Neural cell (in vitro differentiated cells): Measurements from ENCODE around the gene RFPL2. TPM values are rescaled to one million over a fixed set of nuclear protein-coding genes. Genes with fewer than 3 reads are reported as not detected.
"Not testable (repeated sequence)": the region's sequence is repeated elsewhere in the genome, so short reads cannot be mapped to it uniquely, and the experiment has no call there.

Experiments used
- H2AFZ ChIP-seq: fragments of 200-600, 300-800 bp; sonication (generic), shearing (Covaris generic); 2 replicates; pipeline ENCODE4 v1.6.0; 2014; ENCODE audit warnings: low read depth, mild to moderate bottlenecking, antibody characterized with exemption, low read length, moderate library complexity
- H3F3A ChIP-seq: fragments of 200-600 bp; shearing (Covaris generic); 2 replicates; pipeline ENCODE4 v1.6.1; 2016; ENCODE audit warnings: mild to moderate bottlenecking, moderate library complexity, mixed read lengths, antibody characterized with exemption, low read length; ENCODE audit not compliant: insufficient read depth, poor library complexity, severe bottlenecking
- H3K27ac ChIP-seq: fragments of 200-600, 300-800 bp; sonication (generic), shearing (Covaris generic); 2 replicates; pipeline ENCODE4 v1.5.1; 2014; ENCODE audit warnings: mild to moderate bottlenecking, low read length, moderate library complexity
- H3K27me3 ChIP-seq: fragments of 300-800, 200-600 bp; sonication (generic), shearing (Covaris generic); 2 replicates; pipeline ENCODE4 v1.6.0; 2014; ENCODE audit warnings: mild to moderate bottlenecking, low read depth, low read length, moderate library complexity; ENCODE audit not compliant: insufficient read depth
- H3K36me3 ChIP-seq: fragments of 300-800, 200-600 bp; sonication (generic), shearing (Covaris generic); 2 replicates; pipeline ENCODE4 v1.5.1; 2014; ENCODE audit warnings: mild to moderate bottlenecking, antibody characterized with exemption, low read length, moderate library complexity; ENCODE audit not compliant: insufficient read depth
- H3K4me2 ChIP-seq: fragments of 300-800, 200-600 bp; sonication (generic), shearing (Covaris generic); 2 replicates; pipeline ENCODE4 v1.6.0; 2014; ENCODE audit warnings: mild to moderate bottlenecking, low read length
- H3K4me3 ChIP-seq: fragments of 300-800, 200-600 bp; sonication (generic), shearing (Covaris generic); 2 replicates; pipeline ENCODE4 v1.5.1; 2014; ENCODE audit warnings: mild to moderate bottlenecking, low read length, moderate library complexity
- H3K79me2 ChIP-seq: fragments of 200-600 bp; shearing (Covaris generic); replicated peaks from 2 replicates; pipeline ENCODE4 v1.6.0; 2014; ENCODE audit warnings: mild to moderate bottlenecking, low read length, moderate library complexity; ENCODE audit not compliant: insufficient read depth
- H3K9ac ChIP-seq: fragments of 300-800, 200-600 bp; sonication (generic), shearing (Covaris generic); 2 replicates; pipeline ENCODE4 v1.6.1; 2016; ENCODE audit warnings: mild to moderate bottlenecking, low read length, mixed read lengths
- H3K9me2 ChIP-seq: fragments of 200-600 bp; shearing (Covaris generic); 2 replicates; pipeline ENCODE4 v1.6.1; 2016; ENCODE audit warnings: mild to moderate bottlenecking, low read length, mixed read lengths; ENCODE audit not compliant: insufficient read depth
- H3K9me3 ChIP-seq: fragments of 200-600, 300-800 bp; sonication (generic), shearing (Covaris generic); 2 replicates; pipeline ENCODE4 v1.6.1; 2016; ENCODE audit warnings: mild to moderate bottlenecking, mixed run types, low read length, moderate library complexity, mixed read lengths
- H4K20me1 ChIP-seq: fragments of 200-600 bp; shearing (Covaris generic); 2 replicates; pipeline ENCODE4 v1.6.1; 2016; ENCODE audit warnings: mild to moderate bottlenecking, mixed run types; ENCODE audit not compliant: insufficient read depth
- EP300 ChIP-seq: fragments of 450-650 bp; conservative IDR thresholded peaks from 2 replicates; pipeline ENCODE4 v1.6.1; 2014; ENCODE audit warnings: antibody characterized with exemption, mild to moderate bottlenecking, moderate library complexity; ENCODE audit not compliant: poor library complexity, severe bottlenecking
- EZH2 ChIP-seq: fragments of 200-600, 300-800 bp; shearing (Covaris generic), sonication (generic); IDR thresholded peaks from 2 replicates; pipeline ENCODE4 v1.6.1; 2014; ENCODE audit warnings: antibody characterized with exemption, low read length, borderline replicate concordance, mild to moderate bottlenecking; ENCODE audit not compliant: insufficient read depth, poor library complexity, severe bottlenecking
- MXI1 ChIP-seq: fragments of 450-650 bp; conservative IDR thresholded peaks from 2 replicates; pipeline ENCODE4 v1.6.1; 2014; ENCODE audit warnings: antibody characterized with exemption, mild to moderate bottlenecking; ENCODE audit not compliant: poor library complexity, severe bottlenecking
- POLR2AphosphoS5 ChIP-seq: IDR thresholded peaks from 2 replicates; pipeline ENCODE4 v1.6.1; 2012
- RAD21 ChIP-seq: fragments of 450-650 bp; conservative IDR thresholded peaks from 2 replicates; pipeline ENCODE4 v1.6.1; 2014; ENCODE audit warnings: antibody characterized with exemption, mild to moderate bottlenecking, moderate library complexity
- SMC3 ChIP-seq: fragments of 450-650 bp; conservative IDR thresholded peaks from 2 replicates; pipeline ENCODE4 v1.6.1; 2014; ENCODE audit warnings: antibody characterized with exemption, mild to moderate bottlenecking, moderate library complexity; ENCODE audit not compliant: poor library complexity
- TAF1 ChIP-seq: IDR thresholded peaks from 2 replicates; pipeline ENCODE4 v1.6.1; 2012; ENCODE audit warnings: low read depth
- polyA plus RNA-seq: library from polyadenylated mRNA; depleted of rRNA; stranded (reverse); fragments of >200 nt; gene quantifications from 2 replicates; pipeline ENCODE4 v1.2.3, GENCODE V29; 2014
- TF ChIP-seq, protein P1 (sequence below): fragments of 450-650 bp; IDR thresholded peaks from 2 replicates; pipeline ENCODE4 v1.5.1; 2014; ENCODE audit warnings: antibody characterized with exemption, mild to moderate bottlenecking, moderate library complexity; ENCODE audit not compliant: poor library complexity, severe bottlenecking
- TF ChIP-seq, protein P2 (sequence below): IDR thresholded peaks from 2 replicates; pipeline ENCODE4 v1.6.1; 2012; ENCODE audit warnings: borderline replicate concordance

The RFPL2 gene
- polyA plus RNA-seq, 1 donor from 2014 or later: 9.7 TPM

DNA sequence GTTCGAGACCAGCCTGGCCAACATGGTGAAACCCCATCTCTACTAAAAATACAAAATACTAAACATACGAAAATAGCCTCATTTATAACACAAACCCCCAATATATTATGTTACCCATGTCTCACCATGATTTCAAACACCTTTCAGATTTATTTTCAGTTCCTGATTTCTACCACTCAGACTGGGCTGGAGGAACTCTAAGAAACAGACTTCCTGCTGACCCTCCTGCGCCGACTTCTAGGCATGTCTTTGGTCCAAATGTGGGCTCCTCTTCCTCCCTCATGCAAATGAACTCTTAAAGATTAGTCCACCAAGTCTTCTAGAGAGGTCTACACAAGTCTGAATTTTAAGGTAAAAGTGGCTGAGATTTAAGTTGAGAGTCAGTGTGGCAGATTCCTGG is 56.5 kb downstream of the RFPL2 start:
- not testable (repeated sequence) for H3F3A ChIP-seq, H3K79me2 ChIP-seq, H3K9me3 ChIP-seq, H3K9me2 ChIP-seq, H3K4me2 ChIP-seq, H4K20me1 ChIP-seq, H3K27me3 ChIP-seq, H3K36me3 ChIP-seq, H3K9ac ChIP-seq, H3K27ac ChIP-seq, H2AFZ ChIP-seq, H3K4me3 ChIP-seq

DNA sequence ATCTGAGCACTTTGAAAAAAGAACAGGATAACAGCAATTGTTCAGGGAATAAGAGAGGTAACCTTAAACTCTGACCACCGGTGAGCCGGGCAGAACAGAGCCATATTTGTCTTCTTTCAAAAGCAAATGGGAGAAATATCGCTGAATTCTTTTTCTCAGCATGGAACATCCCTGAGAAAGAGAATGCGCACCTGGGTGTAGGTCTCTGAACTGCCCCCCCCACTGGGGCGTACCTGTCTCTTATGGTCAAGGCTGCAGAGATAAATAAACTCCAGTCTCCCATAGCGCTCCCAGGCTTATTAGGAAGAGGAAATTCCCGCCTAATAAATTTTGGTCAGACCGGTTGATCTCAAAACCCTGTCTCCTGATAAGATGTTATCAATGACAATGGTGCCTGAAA is 57.7 kb downstream of the RFPL2 start:
- H3K4me2 ChIP-seq, H3K4me3 ChIP-seq, H2AFZ ChIP-seq, H3K9me2 ChIP-seq, H3K9ac ChIP-seq, H3K36me3 ChIP-seq, H3K79me2 ChIP-seq, H3K9me3 ChIP-seq, H4K20me1 ChIP-seq, H3K27ac ChIP-seq, H3F3A ChIP-seq, H3K27me3 ChIP-seq: not testable (repeated sequence)

DNA sequence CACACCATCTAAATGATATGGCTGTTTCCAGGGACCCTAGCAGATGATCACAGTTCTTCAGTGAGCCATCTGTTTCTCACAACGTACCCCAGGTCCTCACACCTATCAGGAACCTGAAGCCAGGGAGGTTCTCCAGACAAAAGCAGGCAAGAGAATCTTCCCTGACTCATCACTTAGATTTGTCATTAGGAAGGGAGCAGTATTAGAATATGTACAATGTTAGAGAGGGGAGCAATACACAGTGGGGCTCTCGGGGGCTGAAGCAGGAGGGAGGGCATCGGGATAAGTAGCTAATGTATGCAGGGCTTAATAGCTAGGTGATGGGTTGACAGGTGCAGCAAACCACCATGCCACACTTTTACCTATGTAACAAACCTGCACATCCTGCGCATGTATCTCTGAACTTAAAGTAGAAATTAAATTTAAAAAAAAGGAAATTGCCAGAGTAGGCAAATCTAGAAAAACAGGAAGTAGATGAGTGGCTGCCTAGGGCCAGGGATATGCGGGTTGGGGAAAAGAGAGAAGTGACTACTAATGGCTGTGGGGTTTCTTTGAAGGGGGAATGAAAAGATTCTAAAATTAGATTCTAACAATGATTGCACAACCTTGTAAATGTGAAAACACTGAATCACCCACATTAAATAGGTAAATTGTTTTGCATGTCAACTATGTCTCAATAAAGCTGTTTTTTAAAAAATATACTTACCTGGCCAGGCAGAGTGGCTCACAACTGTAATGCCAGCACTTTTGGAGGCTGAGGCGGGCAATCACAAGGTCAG is 60.2 kb downstream of the RFPL2 start:
- no peaks in the 10 kb centered on the region for H3K79me2 ChIP-seq
- H2AFZ ChIP-seq: no peak overlapping the region
- H3K9me3 ChIP-seq: no peaks in the 10 kb centered on the region
- H3K9me2 ChIP-seq: no peaks in the 10 kb centered on the region
- H3K27ac ChIP-seq: no peak overlapping the region
- H3K9ac ChIP-seq: no peak overlapping the region
- no peaks in the 10 kb centered on the region for H3K27me3 ChIP-seq
- TF ChIP-seq POLR2AphosphoS5: no peak
- no peak for TF ChIP-seq EP300
- TF ChIP-seq, protein P1, sequence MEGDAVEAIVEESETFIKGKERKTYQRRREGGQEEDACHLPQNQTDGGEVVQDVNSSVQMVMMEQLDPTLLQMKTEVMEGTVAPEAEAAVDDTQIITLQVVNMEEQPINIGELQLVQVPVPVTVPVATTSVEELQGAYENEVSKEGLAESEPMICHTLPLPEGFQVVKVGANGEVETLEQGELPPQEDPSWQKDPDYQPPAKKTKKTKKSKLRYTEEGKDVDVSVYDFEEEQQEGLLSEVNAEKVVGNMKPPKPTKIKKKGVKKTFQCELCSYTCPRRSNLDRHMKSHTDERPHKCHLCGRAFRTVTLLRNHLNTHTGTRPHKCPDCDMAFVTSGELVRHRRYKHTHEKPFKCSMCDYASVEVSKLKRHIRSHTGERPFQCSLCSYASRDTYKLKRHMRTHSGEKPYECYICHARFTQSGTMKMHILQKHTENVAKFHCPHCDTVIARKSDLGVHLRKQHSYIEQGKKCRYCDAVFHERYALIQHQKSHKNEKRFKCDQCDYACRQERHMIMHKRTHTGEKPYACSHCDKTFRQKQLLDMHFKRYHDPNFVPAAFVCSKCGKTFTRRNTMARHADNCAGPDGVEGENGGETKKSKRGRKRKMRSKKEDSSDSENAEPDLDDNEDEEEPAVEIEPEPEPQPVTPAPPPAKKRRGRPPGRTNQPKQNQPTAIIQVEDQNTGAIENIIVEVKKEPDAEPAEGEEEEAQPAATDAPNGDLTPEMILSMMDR: no peak
- TF ChIP-seq EZH2: no peak
- no peak for TF ChIP-seq MXI1
- TF ChIP-seq, protein P2, sequence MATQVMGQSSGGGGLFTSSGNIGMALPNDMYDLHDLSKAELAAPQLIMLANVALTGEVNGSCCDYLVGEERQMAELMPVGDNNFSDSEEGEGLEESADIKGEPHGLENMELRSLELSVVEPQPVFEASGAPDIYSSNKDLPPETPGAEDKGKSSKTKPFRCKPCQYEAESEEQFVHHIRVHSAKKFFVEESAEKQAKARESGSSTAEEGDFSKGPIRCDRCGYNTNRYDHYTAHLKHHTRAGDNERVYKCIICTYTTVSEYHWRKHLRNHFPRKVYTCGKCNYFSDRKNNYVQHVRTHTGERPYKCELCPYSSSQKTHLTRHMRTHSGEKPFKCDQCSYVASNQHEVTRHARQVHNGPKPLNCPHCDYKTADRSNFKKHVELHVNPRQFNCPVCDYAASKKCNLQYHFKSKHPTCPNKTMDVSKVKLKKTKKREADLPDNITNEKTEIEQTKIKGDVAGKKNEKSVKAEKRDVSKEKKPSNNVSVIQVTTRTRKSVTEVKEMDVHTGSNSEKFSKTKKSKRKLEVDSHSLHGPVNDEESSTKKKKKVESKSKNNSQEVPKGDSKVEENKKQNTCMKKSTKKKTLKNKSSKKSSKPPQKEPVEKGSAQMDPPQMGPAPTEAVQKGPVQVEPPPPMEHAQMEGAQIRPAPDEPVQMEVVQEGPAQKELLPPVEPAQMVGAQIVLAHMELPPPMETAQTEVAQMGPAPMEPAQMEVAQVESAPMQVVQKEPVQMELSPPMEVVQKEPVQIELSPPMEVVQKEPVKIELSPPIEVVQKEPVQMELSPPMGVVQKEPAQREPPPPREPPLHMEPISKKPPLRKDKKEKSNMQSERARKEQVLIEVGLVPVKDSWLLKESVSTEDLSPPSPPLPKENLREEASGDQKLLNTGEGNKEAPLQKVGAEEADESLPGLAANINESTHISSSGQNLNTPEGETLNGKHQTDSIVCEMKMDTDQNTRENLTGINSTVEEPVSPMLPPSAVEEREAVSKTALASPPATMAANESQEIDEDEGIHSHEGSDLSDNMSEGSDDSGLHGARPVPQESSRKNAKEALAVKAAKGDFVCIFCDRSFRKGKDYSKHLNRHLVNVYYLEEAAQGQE: no peak
- TF ChIP-seq TAF1: no peak
- no peak for TF ChIP-seq RAD21
- TF ChIP-seq SMC3: no peak
- H3F3A ChIP-seq: no peaks in the 10 kb centered on the region
- H3K36me3 ChIP-seq: no peaks in the 10 kb centered on the region
- H3K4me3 ChIP-seq: no peak overlapping the region
- no peak overlapping the region for H3K4me2 ChIP-seq
- H4K20me1 ChIP-seq: no peaks in the 10 kb centered on the region
